Psoas muscle (tissue), 8 donors: ENCODE data around the gene UNC45A. TPM values are rescaled to one million over a fixed set of nuclear protein-coding genes. Genes with fewer than 3 reads are reported as not detected.

Experiments used
- ATAC-seq, 4 donors: fragments of 200-7000 bp; cut with Tn5 transposase; one replicate each; pipeline ENCODE4 v1.9.1; 2020; ENCODE audit warnings: moderate library complexity in 3 of 4, mild to moderate bottlenecking in 2 of 4
- DNase-seq, 2 donors: peaks; one replicate each; pipeline ENCODE4 v3.0.0-alpha.2; 2020
- H3K27ac ChIP-seq: fragments of 200-600 bp; one replicate; pipeline ENCODE4 v1.8.0; 2022
- H3K27me3 ChIP-seq, 3 donors: fragments of 200-600 bp in 1 of 3; one replicate each; pipeline versions ENCODE4 v1.6.1 to v1.8.0; 2013 to 2022; ENCODE audit warnings: low read length in 2 of 3, mild to moderate bottlenecking in 2 of 3, moderate library complexity in 1 of 3; ENCODE audit not compliant: insufficient read depth in 3 of 3
- H3K36me3 ChIP-seq, 2 donors: fragments of 200-600 bp in 1 of 2; one replicate each; pipeline versions ENCODE4 v1.6.1 to v1.8.0; 2013 to 2022; ENCODE audit warnings: low read depth in 1 of 2, mild to moderate bottlenecking in 1 of 2, moderate library complexity in 1 of 2; ENCODE audit not compliant: insufficient read depth in 1 of 2
- H3K4me1 ChIP-seq: fragments of 200-600 bp; one replicate; pipeline ENCODE4 v1.8.0; 2022
- H3K4me3 ChIP-seq: fragments of 200-600 bp; one replicate; pipeline ENCODE4 v1.8.0; 2022; ENCODE audit warnings: mild to moderate bottlenecking
- H3K9me3 ChIP-seq: fragments of 200-600 bp; one replicate; pipeline ENCODE4 v1.8.0; 2022
- CTCF ChIP-seq: fragments of 200-600 bp; IDR thresholded peaks from one replicate; pipeline ENCODE4 v1.8.0; 2022; ENCODE audit warnings: antibody characterized with exemption
- WGBS, 3 donors: extraction: QIAGEN DNeasy Blood & Tissue Kit; methylation state at CpG; one replicate each; pipeline versions ENCODE4 v1.1.6 to v1.1.7; 2013; 5-methylcytosine and 5-hydroxymethylcytosine counted together
- intact Hi-C, 2 donors: fragments of 100-400 bp; cut with DNase I; formaldehyde crosslinking; loops; one replicate each; pipeline versions ENCODE4 v1.11.0 to v1.14.2; 2022
- polyA plus RNA-seq, 3 donors: library from polyadenylated mRNA; stranded (reverse); fragments of 200-250 nt; gene quantifications; one replicate each; pipeline ENCODE4 v1.2.3, GENCODE V29; 2013
- total RNA-seq, 4 donors: library from RNA; stranded (reverse); fragmentation: NEBNext Ultra II Directional in 2 of 4; extraction: Animal tissue kit (Norgen Biotek cat#: 25700) in 2 of 4; gene quantifications; one replicate each; pipeline versions ENCODE4 v1.2.1 to v1.2.4, GENCODE V29; 2021 to 2023
- donor health status: healthy with polysubstance abuse.
- donor health status: DM: no; HTN: no; CAD: no; lungs with moderate emphysema.
- donor health status: Bipolar disorder and iron deficiency.
- donor health status: healthy.
- donor health status: DM: yes; HTN: yes; CAD: no.
- donor health status: DM: no; HTN: no; CAD: no.
- donor health status: DM: no; HTN: no; CAD: no.
- donor health status: DM: yes; HTN: yes; CAD: no.

The UNC45A gene
- total and polyA plus RNA-seq, 7 donors, result 9.2 to 17.5 (median 12.0) TPM

DNA sequence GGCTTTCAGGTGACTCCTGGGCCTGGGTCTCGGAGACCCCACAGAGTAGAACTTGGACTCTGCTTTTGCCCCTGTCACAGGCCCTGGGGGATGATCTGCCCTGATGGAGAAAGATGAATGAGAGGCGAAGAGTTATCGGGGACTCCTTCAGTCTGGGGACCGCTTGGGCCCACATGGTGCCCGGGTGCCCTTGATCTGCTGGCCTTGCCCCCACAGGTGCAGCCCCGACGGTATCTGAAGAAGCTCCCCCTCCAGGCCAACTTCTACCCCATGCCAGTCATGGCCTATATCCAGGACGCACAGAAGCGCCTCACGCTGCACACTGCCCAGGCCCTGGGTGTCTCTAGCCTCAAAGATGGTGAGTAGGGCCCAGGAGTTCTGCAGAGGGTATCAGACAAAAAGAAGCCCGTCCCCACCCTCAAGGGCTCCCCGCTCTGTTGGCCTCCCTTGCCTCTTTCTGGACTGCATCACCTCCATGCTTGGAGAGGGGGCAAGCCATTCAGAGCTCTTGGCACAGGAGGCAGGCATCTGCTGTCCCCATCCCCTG, 21.6 kb upstream of the UNC45A start:
- Histone ChIP-seq H3K36me3 (peaks cover 15 to 99% of the 10 kb centered on the region in 2 donors), H3K27ac (no peak overlapping the region), H3K4me3 (no peak overlapping the region), H3K9me3 (no peaks in the 10 kb centered on the region), H3K27me3 (no peaks in the 10 kb centered on the region), H3K4me1 (peaks cover 23% of the 10 kb centered on the region)
- ATAC-seq, result no peak
- TF ChIP-seq CTCF, result no peak
- intact Hi-C loops, result no loop called here
- WGBS, 3 donors, result 87 to 91% (median 90%) methylated on average over 10 to 12 of the region's 12 CpGs
- DNase-seq, result peak in 1 of 2 donors; percentile 31

DNA sequence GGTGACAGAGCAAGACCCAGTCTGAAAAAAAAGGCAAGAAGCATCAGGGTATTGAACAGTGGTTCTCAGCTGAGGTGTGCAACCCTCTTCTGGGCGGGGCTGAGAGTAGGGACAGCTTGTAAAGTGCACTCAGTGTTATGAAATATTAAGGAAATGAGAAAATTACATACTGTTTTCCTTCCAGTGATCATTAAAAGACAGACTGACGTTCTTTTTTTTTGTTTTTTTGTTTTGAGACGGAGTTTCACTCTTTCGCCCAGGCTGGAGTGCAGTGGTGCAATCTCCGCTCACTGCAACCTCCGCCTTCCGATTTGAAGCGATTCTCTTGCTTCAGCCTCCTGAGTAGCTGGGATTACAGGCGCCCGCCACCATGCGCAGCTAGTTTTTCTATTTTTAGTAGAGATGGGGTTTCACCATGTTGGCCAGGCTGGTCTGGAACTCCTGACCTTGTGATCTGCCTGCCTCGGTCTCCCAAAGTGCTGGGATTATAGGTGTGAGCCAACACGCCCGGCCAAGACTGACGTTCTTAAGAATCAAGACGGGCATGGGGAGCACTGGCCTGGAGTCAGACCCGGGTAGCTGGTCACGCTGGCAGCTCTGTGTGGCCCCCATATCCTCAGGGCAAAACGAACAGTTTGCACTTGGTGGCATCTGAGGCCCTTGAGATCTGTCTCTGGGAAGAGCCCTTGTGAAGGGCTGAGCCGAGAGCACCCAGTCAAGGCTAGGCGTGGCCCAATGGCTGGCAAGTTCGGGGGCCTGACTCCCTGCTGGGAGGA, 20.6 kb upstream of the UNC45A start:
- no peak for TF ChIP-seq CTCF
- peak in 1 of 2 donors; percentile 50 for DNase-seq
- H3K27ac ChIP-seq, result peak overlapping the region; percentile 87
- no peaks in the 10 kb centered on the region for H3K9me3 ChIP-seq
- WGBS, 3 donors, result 69 to 90% (median 75%) methylated on average over 22 of the region's 22 CpGs
- ATAC-seq, result no peak
- peaks cover 14 to 99% of the 10 kb centered on the region in 2 donors for H3K36me3 ChIP-seq
- no peaks in the 10 kb centered on the region for H3K27me3 ChIP-seq
- H3K4me1 ChIP-seq, result peaks cover 23% of the 10 kb centered on the region
- no peak overlapping the region for H3K4me3 ChIP-seq
- intact Hi-C loops, result no loop called here

- Histone ChIP-seq H3K27me3 (no peaks in the 10 kb centered on the region), H3K36me3 (peaks cover 14 to 99% of the 10 kb centered on the region in 2 donors), H3K4me3 (peak overlapping the region; percentile 36), H3K4me1 (peaks cover 23% of the 10 kb centered on the region), H3K9me3 (no peaks in the 10 kb centered on the region), H3K27ac (peak overlapping the region; percentile 87)
- WGBS, 3 donors, result 45 to 59% (median 46%) methylated on average over 7 of the region's 7 CpGs
- intact Hi-C loops, result no loop called here
- peak in 1 of 2 donors; percentile 52 for DNase-seq
- ATAC-seq, result peak; percentile 40 to 82 (median 66)
- no peak for TF ChIP-seq CTCF
Observed at GRCh38 chr15:90915216-90915807, 19.8 kb upstream of the UNC45A start.

DNA sequence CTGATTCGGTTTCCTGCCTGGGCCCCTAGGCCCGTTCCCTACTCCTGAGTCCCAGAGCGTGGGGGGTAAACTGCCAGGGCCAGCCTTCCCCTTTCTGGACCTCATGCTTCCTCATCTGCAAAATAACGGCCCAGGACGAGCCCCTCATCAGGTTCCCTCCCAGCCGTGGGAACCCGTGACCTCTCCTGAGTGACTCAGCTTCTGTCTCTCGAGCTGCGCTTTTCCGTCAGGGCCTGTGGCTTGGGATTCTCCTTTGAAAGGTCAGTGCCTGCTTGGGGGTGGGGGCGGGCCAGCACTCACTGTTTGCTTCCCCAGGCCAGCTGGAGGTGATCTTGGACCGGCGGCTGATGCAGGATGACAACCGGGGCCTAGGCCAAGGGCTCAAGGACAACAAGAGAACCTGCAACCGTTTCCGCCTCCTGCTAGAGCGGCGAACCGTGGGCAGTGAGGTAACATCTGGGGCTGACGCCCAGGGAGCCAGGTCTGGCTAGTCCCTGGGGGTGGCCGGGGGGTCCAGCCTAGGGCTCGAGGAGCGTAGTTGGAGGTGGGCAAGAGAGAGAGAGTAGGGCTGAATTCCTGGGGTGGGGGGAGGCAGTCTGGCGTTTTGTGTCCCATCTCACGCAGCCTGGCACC, 19.2 kb upstream of the UNC45A start:
- Histone ChIP-seq H3K4me3 (peak overlapping the region; percentile 36), H3K36me3 (peaks cover 14 to 99% of the 10 kb centered on the region in 2 donors), H3K9me3 (no peaks in the 10 kb centered on the region), H3K4me1 (peaks cover 23% of the 10 kb centered on the region), H3K27me3 (no peaks in the 10 kb centered on the region), H3K27ac (peak overlapping the region; percentile 87)
- 40 to 49% (median 46%) methylated on average over 23 to 25 of the region's 25 CpGs for WGBS, 3 donors
- DNase-seq (peak; percentile 61 to 87), ATAC-seq (peak; percentile 77 to 89 (median 84))
- TF ChIP-seq CTCF, result no peak
- intact Hi-C loops, result no loop called here
